Measurements from ENCODE around the gene GUCY1B1. TPM values are rescaled to one million over a fixed set of nuclear protein-coding genes. Genes with fewer than 3 reads are reported as not detected.

GUCY1B1 gene
- total RNA-seq, 1 donor from 2014 or later = 2.1 TPM

GRCh38 chr4:155751569-155751968 lies 7.3 kb upstream of the GUCY1B1 start:
- Histone ChIP-seq H3K4me3 (ENCODE audit: low read depth, low read length) (no peak overlapping the region), H3K36me3 (ENCODE audit: control insufficient read depth, insufficient read depth, low read length) (no peaks in the 10 kb centered on the region), H3K27me3 (ENCODE audit: control insufficient read depth, insufficient read depth, low read length) (no peaks in the 10 kb centered on the region)
- TF ChIP-seq CTCF (IDR thresholded peaks at IDR 0.05; ENCODE audit: insufficient read depth, low read length, severe bottlenecking) = no peak
- DNase-seq (ENCODE audit: low read depth) = no peak
- FAIRE-seq = no peak

- TF ChIP-seq CTCF (IDR thresholded peaks at IDR 0.05; ENCODE audit: insufficient read depth, low read length, severe bottlenecking) = no peak
These were observed 1.0 kb upstream of the GUCY1B1 start for GRCh38 chr4:155757745-155758265.

GRCh38 chr4:155759372-155760252 lies 791 bp downstream of the GUCY1B1 start:
- FAIRE-seq = no peak
- Histone ChIP-seq H3K27me3 (ENCODE audit: control insufficient read depth, insufficient read depth, low read length) (no peaks in the 10 kb centered on the region), H3K4me3 (ENCODE audit: low read depth, low read length) (peak overlapping the region; percentile 68), H3K36me3 (ENCODE audit: control insufficient read depth, insufficient read depth, low read length) (no peaks in the 10 kb centered on the region)
- TF ChIP-seq CTCF (IDR thresholded peaks at IDR 0.05; ENCODE audit: insufficient read depth, low read length, severe bottlenecking) = no peak
- DNase-seq (ENCODE audit: low read depth) = no peak

More at GRCh38 chr4:155757745-155758265, 1.0 kb upstream of the GUCY1B1 start:
- H3K4me3 ChIP-seq (ENCODE audit: low read depth, low read length) = no peak overlapping the region
- H3K27me3 ChIP-seq (ENCODE audit: control insufficient read depth, insufficient read depth, low read length) = no peaks in the 10 kb centered on the region
- no peak for FAIRE-seq
- no peaks in the 10 kb centered on the region for H3K36me3 ChIP-seq (ENCODE audit: control insufficient read depth, insufficient read depth, low read length)
- DNase-seq (ENCODE audit: low read depth) = no peak

- H3K27me3 ChIP-seq (ENCODE audit: control insufficient read depth, insufficient read depth, low read length) = no peaks in the 10 kb centered on the region
- no peak for TF ChIP-seq CTCF (IDR thresholded peaks at IDR 0.05; ENCODE audit: insufficient read depth, low read length, severe bottlenecking)
- FAIRE-seq = no peak
- H3K36me3 ChIP-seq (ENCODE audit: control insufficient read depth, insufficient read depth, low read length) = no peaks in the 10 kb centered on the region
- no peak overlapping the region for H3K4me3 ChIP-seq (ENCODE audit: low read depth, low read length)
- no peak for DNase-seq (ENCODE audit: low read depth)
These were observed 2.2 kb downstream of the GUCY1B1 start for GRCh38 chr4:155761047-155761446.

GRCh38 chr4:155761916-155762315 lies 3.1 kb downstream of the GUCY1B1 start:
- DNase-seq (ENCODE audit: low read depth) (no peak), FAIRE-seq (no peak)
- Histone ChIP-seq H3K4me3 (ENCODE audit: low read depth, low read length) (no peak overlapping the region), H3K27me3 (ENCODE audit: control insufficient read depth, insufficient read depth, low read length) (no peaks in the 10 kb centered on the region), H3K36me3 (ENCODE audit: control insufficient read depth, insufficient read depth, low read length) (no peaks in the 10 kb centered on the region)
- no peak for TF ChIP-seq CTCF (IDR thresholded peaks at IDR 0.05; ENCODE audit: insufficient read depth, low read length, severe bottlenecking)
